Measurements from ENCODE around the gene ATP10A. TPM values are rescaled to one million over a fixed set of nuclear protein-coding genes. Genes with fewer than 3 reads are reported as not detected.

Gene ATP10A, protein sequence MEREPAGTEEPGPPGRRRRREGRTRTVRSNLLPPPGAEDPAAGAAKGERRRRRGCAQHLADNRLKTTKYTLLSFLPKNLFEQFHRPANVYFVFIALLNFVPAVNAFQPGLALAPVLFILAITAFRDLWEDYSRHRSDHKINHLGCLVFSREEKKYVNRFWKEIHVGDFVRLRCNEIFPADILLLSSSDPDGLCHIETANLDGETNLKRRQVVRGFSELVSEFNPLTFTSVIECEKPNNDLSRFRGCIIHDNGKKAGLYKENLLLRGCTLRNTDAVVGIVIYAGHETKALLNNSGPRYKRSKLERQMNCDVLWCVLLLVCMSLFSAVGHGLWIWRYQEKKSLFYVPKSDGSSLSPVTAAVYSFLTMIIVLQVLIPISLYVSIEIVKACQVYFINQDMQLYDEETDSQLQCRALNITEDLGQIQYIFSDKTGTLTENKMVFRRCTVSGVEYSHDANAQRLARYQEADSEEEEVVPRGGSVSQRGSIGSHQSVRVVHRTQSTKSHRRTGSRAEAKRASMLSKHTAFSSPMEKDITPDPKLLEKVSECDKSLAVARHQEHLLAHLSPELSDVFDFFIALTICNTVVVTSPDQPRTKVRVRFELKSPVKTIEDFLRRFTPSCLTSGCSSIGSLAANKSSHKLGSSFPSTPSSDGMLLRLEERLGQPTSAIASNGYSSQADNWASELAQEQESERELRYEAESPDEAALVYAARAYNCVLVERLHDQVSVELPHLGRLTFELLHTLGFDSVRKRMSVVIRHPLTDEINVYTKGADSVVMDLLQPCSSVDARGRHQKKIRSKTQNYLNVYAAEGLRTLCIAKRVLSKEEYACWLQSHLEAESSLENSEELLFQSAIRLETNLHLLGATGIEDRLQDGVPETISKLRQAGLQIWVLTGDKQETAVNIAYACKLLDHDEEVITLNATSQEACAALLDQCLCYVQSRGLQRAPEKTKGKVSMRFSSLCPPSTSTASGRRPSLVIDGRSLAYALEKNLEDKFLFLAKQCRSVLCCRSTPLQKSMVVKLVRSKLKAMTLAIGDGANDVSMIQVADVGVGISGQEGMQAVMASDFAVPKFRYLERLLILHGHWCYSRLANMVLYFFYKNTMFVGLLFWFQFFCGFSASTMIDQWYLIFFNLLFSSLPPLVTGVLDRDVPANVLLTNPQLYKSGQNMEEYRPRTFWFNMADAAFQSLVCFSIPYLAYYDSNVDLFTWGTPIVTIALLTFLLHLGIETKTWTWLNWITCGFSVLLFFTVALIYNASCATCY (N-terminal part only)
- total RNA-seq (2014; rRNA removed; shearing (Covaris generic); ENCODE audit: low replicate concordance), result not detected in 2 replicates

DNA sequence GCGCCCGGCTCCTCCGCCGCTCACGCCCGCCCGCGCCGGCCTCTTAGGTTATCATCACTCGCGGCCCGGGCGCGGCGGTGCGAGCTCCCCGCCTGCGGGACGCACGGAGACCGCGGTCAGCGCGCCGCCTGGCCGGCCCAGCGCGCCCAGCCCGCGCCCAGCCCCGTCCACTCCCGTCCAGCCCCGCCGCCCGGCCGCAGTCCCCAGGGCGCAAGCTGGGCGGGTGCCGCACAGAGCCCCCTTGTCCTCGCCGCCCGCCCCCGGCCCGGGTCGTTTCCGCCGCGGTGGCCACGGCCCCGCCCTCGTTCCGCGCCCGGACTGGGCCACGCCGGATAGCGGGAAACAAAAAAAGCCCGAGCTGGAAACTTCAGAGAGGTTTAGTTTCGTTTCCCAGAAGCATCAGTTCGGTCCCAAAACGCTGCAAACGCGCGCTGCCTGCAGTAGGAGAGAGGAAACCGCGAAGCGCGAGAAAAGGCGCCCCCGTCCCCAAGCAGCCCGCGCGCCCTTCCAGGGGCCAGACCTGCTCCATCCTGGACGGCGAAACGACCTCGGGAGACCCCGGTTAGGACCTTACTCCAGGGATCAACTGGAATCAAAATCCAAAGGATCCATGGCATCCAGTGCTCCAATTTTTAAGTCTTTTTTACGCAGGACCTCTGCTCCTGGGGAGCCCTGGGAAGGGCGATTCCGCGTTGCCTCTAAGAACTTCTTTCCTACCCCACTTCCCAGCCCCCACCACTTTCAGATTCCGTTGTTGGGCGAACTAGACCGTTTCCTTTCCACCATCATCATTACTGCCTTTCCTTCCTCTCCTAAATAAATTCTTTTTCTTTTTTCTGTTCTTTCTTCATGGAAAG lies at the start of gene ATP10A:
TSS of gene ATP10A (minus strand) at position 217 of the 857 bp plus-strand sequence. CDS start 231 bp downstream, outside the sequence.
- H3K9me2 ChIP-seq (replicated peaks; ENCODE audit: insufficient read depth, low read length), result no peaks in the 10 kb centered on the region
- no peak within 1 kb of the TSS for H3K27ac ChIP-seq (ENCODE audit: low read length)
- H3K4me3 ChIP-seq (ENCODE audit: low read length), result no peak within 1 kb of the TSS
- H2AFZ ChIP-seq (ENCODE audit: low read length), result no peak within 1 kb of the TSS
- no peak within 1 kb of the TSS for H3K9ac ChIP-seq (ENCODE audit: low read length)
- no peak within 1 kb of the TSS for H3K4me2 ChIP-seq (ENCODE audit: low read depth, low read length, poor library complexity, severe bottlenecking)
- DNase-seq, result no peak
- no peaks in the 10 kb centered on the region for H4K20me1 ChIP-seq (ENCODE audit: insufficient read depth, low read depth, low read length)
- H3K79me2 ChIP-seq (ENCODE audit: low read length), result no peaks in the 10 kb centered on the region
- H3K36me3 ChIP-seq (ENCODE audit: insufficient read depth, low read length), result no peaks in the 10 kb centered on the region
- peaks cover 24% of the 10 kb centered on the region for H3K9me3 ChIP-seq (ENCODE audit: low read length)
- no peaks in the 10 kb centered on the region for H3K4me1 ChIP-seq (ENCODE audit: low read length)
- no peaks in the 10 kb centered on the region for H3K27me3 ChIP-seq (ENCODE audit: low read length)

DNA sequence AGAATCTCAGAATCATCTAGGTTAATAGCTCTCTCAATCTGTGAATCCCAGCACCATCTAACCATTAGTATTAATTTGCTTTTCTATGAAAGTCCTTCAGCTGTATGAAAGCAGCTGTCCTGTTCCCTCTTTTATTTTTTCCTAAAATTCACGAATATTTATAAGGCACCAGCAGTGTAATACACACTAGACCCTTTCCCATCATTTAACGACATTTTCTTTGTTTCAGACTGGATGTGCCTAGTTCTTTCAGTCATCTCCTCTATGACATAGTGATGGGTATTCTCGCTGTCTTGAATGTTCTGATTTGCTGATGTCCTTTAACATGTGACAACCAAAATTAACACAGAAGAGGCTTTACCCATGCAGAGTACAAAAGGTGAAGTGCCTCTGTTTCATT lies 48.9 kb upstream of the ATP10A start:
- Histone ChIP-seq H3K9me2 (replicated peaks; ENCODE audit: insufficient read depth, low read length) (no peaks in the 10 kb centered on the region), H4K20me1 (ENCODE audit: insufficient read depth, low read depth, low read length) (no peaks in the 10 kb centered on the region), H3K4me3 (ENCODE audit: low read length) (no peak overlapping the region), H3K9me3 (ENCODE audit: low read length) (peaks cover 14% of the 10 kb centered on the region), H3K4me1 (ENCODE audit: low read length) (no peaks in the 10 kb centered on the region), H3K9ac (ENCODE audit: low read length) (no peak overlapping the region), H3K4me2 (ENCODE audit: low read depth, low read length, poor library complexity, severe bottlenecking) (no peak overlapping the region), H3K27ac (ENCODE audit: low read length) (no peak overlapping the region), H3K27me3 (ENCODE audit: low read length) (no peaks in the 10 kb centered on the region), H3K36me3 (ENCODE audit: insufficient read depth, low read length) (no peaks in the 10 kb centered on the region), H3K79me2 (ENCODE audit: low read length) (no peaks in the 10 kb centered on the region), H2AFZ (ENCODE audit: low read length) (no peak overlapping the region)
- no peak for DNase-seq

DNA sequence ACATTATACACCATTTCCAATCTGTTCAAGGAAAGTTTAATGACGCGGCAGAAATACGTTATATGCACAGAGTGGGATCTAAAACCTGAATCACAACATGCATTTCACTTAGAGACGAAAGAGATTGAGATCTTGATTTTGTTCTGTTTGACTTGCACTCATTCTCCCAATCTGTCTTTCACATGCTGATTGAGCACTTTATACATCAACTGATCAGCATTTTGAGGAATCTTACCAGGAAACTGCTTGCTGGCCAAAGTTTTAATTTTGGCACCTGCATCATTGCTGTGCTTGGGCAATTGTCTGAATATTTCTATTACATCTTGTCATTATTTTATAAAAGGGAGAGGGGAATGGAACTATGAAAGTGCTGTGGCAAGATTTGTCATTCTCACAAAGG lies 47.7 kb upstream of the ATP10A start:
- no peak overlapping the region for H3K9ac ChIP-seq (ENCODE audit: low read length)
- H3K9me3 ChIP-seq (ENCODE audit: low read length), result peaks cover 12% of the 10 kb centered on the region; the same call in 1 of the 2 replicates
- H3K9me2 ChIP-seq (replicated peaks; ENCODE audit: insufficient read depth, low read length), result no peaks in the 10 kb centered on the region
- no peak for DNase-seq
- no peak overlapping the region for H3K4me2 ChIP-seq (ENCODE audit: low read depth, low read length, poor library complexity, severe bottlenecking)
- H3K79me2 ChIP-seq (ENCODE audit: low read length), result no peaks in the 10 kb centered on the region
- H3K27ac ChIP-seq (ENCODE audit: low read length), result no peak overlapping the region
- H3K4me1 ChIP-seq (ENCODE audit: low read length), result no peaks in the 10 kb centered on the region
- H3K36me3 ChIP-seq (ENCODE audit: insufficient read depth, low read length), result no peaks in the 10 kb centered on the region
- H4K20me1 ChIP-seq (ENCODE audit: insufficient read depth, low read depth, low read length), result no peaks in the 10 kb centered on the region
- H3K4me3 ChIP-seq (ENCODE audit: low read length), result no peak overlapping the region
- no peaks in the 10 kb centered on the region for H3K27me3 ChIP-seq (ENCODE audit: low read length)
- no peak overlapping the region for H2AFZ ChIP-seq (ENCODE audit: low read length)

DNA sequence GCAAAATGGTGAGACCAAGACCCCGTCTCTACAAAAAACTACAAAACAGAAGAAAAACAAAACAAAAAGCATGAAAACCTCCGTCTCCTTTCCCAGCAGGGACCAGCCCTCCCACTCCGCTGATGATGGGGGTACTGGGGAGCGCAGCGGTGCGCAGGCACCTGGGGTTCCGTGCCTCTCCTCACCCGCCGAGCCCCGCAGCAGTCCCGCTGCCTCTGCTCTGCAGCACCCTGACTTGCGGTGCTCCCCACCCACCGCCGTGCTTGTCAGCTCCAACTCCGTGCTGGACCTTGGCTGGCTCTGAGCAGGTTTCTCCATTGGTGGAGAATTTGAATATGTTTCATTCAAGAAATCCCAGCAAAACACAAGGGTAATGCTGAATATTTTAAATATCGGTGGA lies 46.7 kb upstream of the ATP10A start:
- H3K4me3 ChIP-seq (ENCODE audit: low read length), result no peak overlapping the region
- H3K9ac ChIP-seq (ENCODE audit: low read length), result no peak overlapping the region
- no peaks in the 10 kb centered on the region for H3K79me2 ChIP-seq (ENCODE audit: low read length)

DNA sequence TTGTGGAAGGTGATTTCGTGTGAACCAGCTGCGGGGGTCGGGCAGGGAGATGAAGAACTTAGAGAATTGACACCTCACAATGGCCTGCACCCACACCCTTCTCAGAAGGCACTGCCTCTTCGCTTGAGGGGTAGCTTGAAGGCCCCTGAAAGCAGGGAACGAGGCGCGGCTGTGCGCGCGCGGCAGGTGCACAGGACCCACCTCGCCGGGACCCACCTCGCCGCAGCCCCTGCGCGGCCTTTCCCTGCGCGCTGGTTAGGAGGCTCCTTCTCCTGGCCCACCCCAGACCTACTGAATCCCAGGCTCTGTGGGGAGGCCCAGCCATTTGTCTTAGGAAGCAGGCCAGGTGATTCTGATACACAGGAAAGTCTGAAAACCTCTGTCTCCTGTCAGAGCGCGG lies 46.2 kb upstream of the ATP10A start:
- no peak overlapping the region for H3K4me3 ChIP-seq (ENCODE audit: low read length)
- H3K36me3 ChIP-seq (ENCODE audit: insufficient read depth, low read length), result no peaks in the 10 kb centered on the region
- no peak for DNase-seq
- no peaks in the 10 kb centered on the region for H4K20me1 ChIP-seq (ENCODE audit: insufficient read depth, low read depth, low read length)
- H3K27ac ChIP-seq (ENCODE audit: low read length), result no peak overlapping the region
- H3K27me3 ChIP-seq (ENCODE audit: low read length), result no peaks in the 10 kb centered on the region
- peaks cover 7% of the 10 kb centered on the region for H3K9me3 ChIP-seq (ENCODE audit: low read length)
- H3K4me1 ChIP-seq (ENCODE audit: low read length), result no peaks in the 10 kb centered on the region
- H2AFZ ChIP-seq (ENCODE audit: low read length), result no peak overlapping the region
- H3K9me2 ChIP-seq (replicated peaks; ENCODE audit: insufficient read depth, low read length), result no peaks in the 10 kb centered on the region
- no peaks in the 10 kb centered on the region for H3K79me2 ChIP-seq (ENCODE audit: low read length)
- no peak overlapping the region for H3K9ac ChIP-seq (ENCODE audit: low read length)
- H3K4me2 ChIP-seq (ENCODE audit: low read depth, low read length, poor library complexity, severe bottlenecking), result no peak overlapping the region

More for the DNA sequence above, 46.7 kb upstream of the ATP10A start:
- Histone ChIP-seq H3K4me2 (ENCODE audit: low read depth, low read length, poor library complexity, severe bottlenecking) (no peak overlapping the region), H3K36me3 (ENCODE audit: insufficient read depth, low read length) (no peaks in the 10 kb centered on the region), H3K4me1 (ENCODE audit: low read length) (no peaks in the 10 kb centered on the region), H3K27ac (ENCODE audit: low read length) (no peak overlapping the region), H3K9me3 (ENCODE audit: low read length) (peaks cover 12% of the 10 kb centered on the region), H2AFZ (ENCODE audit: low read length) (no peak overlapping the region), H3K9me2 (replicated peaks; ENCODE audit: insufficient read depth, low read length) (no peaks in the 10 kb centered on the region), H4K20me1 (ENCODE audit: insufficient read depth, low read depth, low read length) (no peaks in the 10 kb centered on the region), H3K27me3 (ENCODE audit: low read length) (no peaks in the 10 kb centered on the region)
- DNase-seq, result no peak

DNA sequence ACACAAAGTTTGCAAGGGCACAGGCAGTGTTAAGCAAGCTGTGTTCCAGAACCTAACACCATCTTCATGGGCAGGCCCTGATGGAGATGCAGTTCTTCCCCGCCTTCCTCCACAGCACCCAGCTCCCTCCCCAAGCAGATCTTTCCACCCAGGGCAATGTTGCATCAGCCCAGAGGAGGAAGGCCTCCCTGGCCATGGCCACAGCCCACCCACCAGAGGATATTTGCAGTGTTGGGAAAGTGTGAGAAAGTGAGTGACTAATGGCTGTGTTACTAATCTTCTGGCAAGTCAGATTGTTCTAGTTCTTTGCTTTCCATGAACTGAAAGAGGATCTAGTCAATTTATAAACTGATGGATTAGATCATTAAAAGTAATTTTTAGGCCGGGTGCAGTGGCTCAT lies 42.0 kb upstream of the ATP10A start:
- no peaks in the 10 kb centered on the region for H3K9me2 ChIP-seq (replicated peaks; ENCODE audit: insufficient read depth, low read length)
- H3K27me3 ChIP-seq (ENCODE audit: low read length), result no peaks in the 10 kb centered on the region
- H3K9me3 ChIP-seq (ENCODE audit: low read length), result peaks cover 37% of the 10 kb centered on the region
- H3K4me3 ChIP-seq (ENCODE audit: low read length), result no peak overlapping the region
- no peak overlapping the region for H3K9ac ChIP-seq (ENCODE audit: low read length)
- H3K79me2 ChIP-seq (ENCODE audit: low read length), result no peaks in the 10 kb centered on the region
- H3K36me3 ChIP-seq (ENCODE audit: insufficient read depth, low read length), result no peaks in the 10 kb centered on the region
- H3K4me1 ChIP-seq (ENCODE audit: low read length), result no peaks in the 10 kb centered on the region
- H4K20me1 ChIP-seq (ENCODE audit: insufficient read depth, low read depth, low read length), result no peaks in the 10 kb centered on the region
- no peak overlapping the region for H2AFZ ChIP-seq (ENCODE audit: low read length)
- H3K27ac ChIP-seq (ENCODE audit: low read length), result no peak overlapping the region
- no peak for DNase-seq
- no peak overlapping the region for H3K4me2 ChIP-seq (ENCODE audit: low read depth, low read length, poor library complexity, severe bottlenecking)

DNA sequence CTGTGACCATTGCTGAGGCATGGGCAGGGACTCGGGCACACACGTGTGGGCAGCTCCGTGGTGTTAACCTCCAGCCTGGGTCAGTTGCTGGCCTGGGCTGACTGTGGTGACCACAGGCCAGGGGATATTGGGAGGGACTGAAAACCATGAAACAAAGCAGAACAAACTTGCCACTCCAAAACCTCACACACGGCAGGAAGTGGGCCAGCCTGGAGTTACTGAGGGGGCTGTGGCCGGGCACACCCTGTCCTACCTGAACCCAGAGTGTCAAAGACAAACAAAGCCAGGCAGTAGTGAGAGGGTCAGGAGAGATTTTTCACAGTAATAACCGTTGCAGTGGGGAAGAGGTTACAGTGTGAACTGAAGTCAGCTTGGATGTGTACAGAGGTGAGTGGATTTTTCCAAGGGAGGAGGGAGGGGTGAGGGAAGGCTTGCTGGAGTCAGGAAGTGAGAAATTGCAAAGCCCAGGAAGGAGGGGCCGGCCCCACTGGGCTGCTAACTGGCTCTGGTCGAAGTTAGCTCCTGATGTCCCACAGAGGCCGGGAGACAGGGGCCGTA lies 40.0 kb upstream of the ATP10A start:
- no peaks in the 10 kb centered on the region for H3K79me2 ChIP-seq (ENCODE audit: low read length)
- no peaks in the 10 kb centered on the region for H4K20me1 ChIP-seq (ENCODE audit: insufficient read depth, low read depth, low read length)
- peaks cover 36% of the 10 kb centered on the region for H3K9me3 ChIP-seq (ENCODE audit: low read length)
- no peaks in the 10 kb centered on the region for H3K36me3 ChIP-seq (ENCODE audit: insufficient read depth, low read length)
- no peak overlapping the region for H3K9ac ChIP-seq (ENCODE audit: low read length)
- H3K4me3 ChIP-seq (ENCODE audit: low read length), result no peak overlapping the region
- no peaks in the 10 kb centered on the region for H3K9me2 ChIP-seq (replicated peaks; ENCODE audit: insufficient read depth, low read length)
- H3K4me1 ChIP-seq (ENCODE audit: low read length), result no peaks in the 10 kb centered on the region
- no peak overlapping the region for H2AFZ ChIP-seq (ENCODE audit: low read length)
- no peak overlapping the region for H3K27ac ChIP-seq (ENCODE audit: low read length)
- no peak for DNase-seq
- no peak overlapping the region for H3K4me2 ChIP-seq (ENCODE audit: low read depth, low read length, poor library complexity, severe bottlenecking)
- H3K27me3 ChIP-seq (ENCODE audit: low read length), result no peaks in the 10 kb centered on the region

All from Karpas-422 (cell line).